Parathyroid adenoma (tissue), 2 donors: Measurements from ENCODE around the gene NFXL1.

ENCODE experiments used
- H2AFZ ChIP-seq: fragments of 300-600 bp; sonication (generic); one replicate; pipeline ENCODE4 v1.7.0; 2017; ENCODE audit warnings: antibody characterized with exemption, mild to moderate bottlenecking
- H3K27ac ChIP-seq: fragments of 300-600 bp; sonication (generic); one replicate; pipeline ENCODE4 v1.7.0; 2017
- H3K27me3 ChIP-seq: fragments of 300-600 bp; sonication (generic); one replicate; pipeline ENCODE4 v1.7.0; 2017; ENCODE audit warnings: low read length; ENCODE audit not compliant: control insufficient read depth, insufficient read depth
- H3K36me3 ChIP-seq: fragments of 300-600 bp; sonication (generic); one replicate; pipeline ENCODE4 v1.7.0; 2017; ENCODE audit warnings: low read length; ENCODE audit not compliant: control insufficient read depth, insufficient read depth
- H3K4me1 ChIP-seq: fragments of 300-600 bp; sonication (generic); one replicate; pipeline ENCODE4 v1.7.0; 2017; ENCODE audit warnings: control low read depth
- H3K4me2 ChIP-seq: fragments of 300-600 bp; sonication (generic); one replicate; pipeline ENCODE4 v1.7.0; 2017; ENCODE audit warnings: low read length
- H3K4me3 ChIP-seq: fragments of 300-600 bp; sonication (generic); one replicate; pipeline ENCODE4 v1.7.0; 2017; ENCODE audit warnings: low read depth, low read length
- H3K79me2 ChIP-seq: fragments of 300-600 bp; sonication (generic); one replicate; pipeline ENCODE4 v1.7.0; 2017; ENCODE audit warnings: control low read depth
- H3K9ac ChIP-seq: fragments of 300-600 bp; sonication (generic); one replicate; pipeline ENCODE4 v1.7.0; 2017; ENCODE audit warnings: mild to moderate bottlenecking
- H3K9me3 ChIP-seq: fragments of 300-600 bp; sonication (generic); one replicate; pipeline ENCODE4 v1.7.0; 2017; ENCODE audit warnings: low read length; ENCODE audit not compliant: control insufficient read depth
- TF ChIP-seq, protein P1 (sequence below): fragments of 300-600 bp; sonication (generic); IDR thresholded peaks from one replicate; pipeline ENCODE4 v1.7.0; 2017; ENCODE audit warnings: antibody characterized with exemption, mild to moderate bottlenecking
- donor health status: primary hyperparathyroidism.

NFXL1 gene

DNA sequence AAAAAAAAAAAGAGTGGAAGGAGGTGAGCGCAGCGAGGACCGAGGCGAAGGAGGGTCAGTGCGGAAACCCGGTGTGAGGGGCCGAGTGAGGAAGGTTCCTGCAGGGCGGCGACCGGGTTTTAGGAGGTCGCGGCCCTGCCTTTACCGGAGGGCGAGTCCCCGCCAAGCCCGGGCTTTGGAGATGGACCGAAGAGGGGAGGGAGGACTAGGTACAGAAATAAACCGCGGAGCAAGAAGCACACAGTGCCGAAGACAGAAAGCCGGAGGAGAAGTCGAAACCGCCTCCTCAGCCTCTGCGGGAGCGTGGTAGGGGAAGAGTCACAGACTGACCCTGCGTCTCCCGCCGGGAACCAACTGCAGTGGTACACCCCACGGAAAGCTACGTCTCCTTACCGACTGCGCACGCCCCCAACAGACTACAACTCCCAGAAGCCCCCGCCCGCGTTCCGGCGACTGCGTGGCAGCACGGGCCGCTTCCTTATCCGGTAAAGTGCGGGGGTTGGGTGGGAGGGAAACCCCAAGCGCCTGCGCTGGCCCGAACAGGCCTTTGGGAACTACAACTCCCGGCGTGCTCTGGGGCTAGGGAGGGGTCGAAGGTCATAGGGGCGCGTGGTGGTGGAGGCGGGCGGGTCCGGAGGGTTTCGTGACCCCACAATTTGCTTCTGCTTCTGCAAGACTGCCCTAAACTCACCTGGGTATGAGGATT lies at the start of gene NFXL1:
Gene NFXL1 (minus strand): TSS at position 364 of the 706 bp plus-strand sequence. CDS start 380 bp downstream, outside the sequence.
- Histone ChIP-seq H3K4me3 (peak within 1 kb of the TSS; percentile 93), H3K27me3 (no peaks in the 10 kb centered on the region), H3K79me2 (peaks cover 4% of the 10 kb centered on the region), H3K27ac (peak within 1 kb of the TSS; percentile 66), H3K9me3 (no peaks in the 10 kb centered on the region), H3K4me2 (peak within 1 kb of the TSS; percentile 99), H2AFZ (peak within 1 kb of the TSS; percentile 85), H3K36me3 (no peaks in the 10 kb centered on the region), H3K4me1 (peaks cover 3% of the 10 kb centered on the region), H3K9ac (peak within 1 kb of the TSS; percentile 28)
- TF ChIP-seq, protein P1, sequence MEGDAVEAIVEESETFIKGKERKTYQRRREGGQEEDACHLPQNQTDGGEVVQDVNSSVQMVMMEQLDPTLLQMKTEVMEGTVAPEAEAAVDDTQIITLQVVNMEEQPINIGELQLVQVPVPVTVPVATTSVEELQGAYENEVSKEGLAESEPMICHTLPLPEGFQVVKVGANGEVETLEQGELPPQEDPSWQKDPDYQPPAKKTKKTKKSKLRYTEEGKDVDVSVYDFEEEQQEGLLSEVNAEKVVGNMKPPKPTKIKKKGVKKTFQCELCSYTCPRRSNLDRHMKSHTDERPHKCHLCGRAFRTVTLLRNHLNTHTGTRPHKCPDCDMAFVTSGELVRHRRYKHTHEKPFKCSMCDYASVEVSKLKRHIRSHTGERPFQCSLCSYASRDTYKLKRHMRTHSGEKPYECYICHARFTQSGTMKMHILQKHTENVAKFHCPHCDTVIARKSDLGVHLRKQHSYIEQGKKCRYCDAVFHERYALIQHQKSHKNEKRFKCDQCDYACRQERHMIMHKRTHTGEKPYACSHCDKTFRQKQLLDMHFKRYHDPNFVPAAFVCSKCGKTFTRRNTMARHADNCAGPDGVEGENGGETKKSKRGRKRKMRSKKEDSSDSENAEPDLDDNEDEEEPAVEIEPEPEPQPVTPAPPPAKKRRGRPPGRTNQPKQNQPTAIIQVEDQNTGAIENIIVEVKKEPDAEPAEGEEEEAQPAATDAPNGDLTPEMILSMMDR: no peak

DNA sequence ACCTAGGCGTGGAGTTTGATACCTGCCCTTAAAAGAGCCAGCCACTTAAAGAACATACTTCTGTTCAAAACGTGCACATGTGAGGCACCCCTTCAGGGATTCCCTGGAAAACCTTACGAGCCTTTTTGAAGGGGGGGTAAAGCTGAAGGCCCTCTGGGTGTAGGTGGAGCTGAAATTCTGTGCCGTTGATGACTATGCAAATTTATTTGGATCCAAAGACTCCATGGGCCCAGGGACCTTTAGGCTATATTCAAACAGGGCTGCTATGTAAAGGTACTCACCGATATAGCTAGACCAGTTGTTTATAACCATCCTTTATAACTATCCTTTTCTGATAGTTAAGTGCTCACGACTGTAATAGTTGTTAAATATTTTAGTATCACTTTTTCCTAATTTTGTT lies 40.3 kb upstream of the NFXL1 start:
- no peak overlapping the region for H2AFZ ChIP-seq
- H3K9me3 ChIP-seq: no peaks in the 10 kb centered on the region
- no peak overlapping the region for H3K4me2 ChIP-seq
- TF ChIP-seq, protein P1: no peak
- H3K4me1 ChIP-seq: no peaks in the 10 kb centered on the region
- H3K27me3 ChIP-seq: no peaks in the 10 kb centered on the region
- no peaks in the 10 kb centered on the region for H3K79me2 ChIP-seq
- no peak overlapping the region for H3K27ac ChIP-seq
- H3K9ac ChIP-seq: no peak overlapping the region
- H3K36me3 ChIP-seq: no peaks in the 10 kb centered on the region
- no peak overlapping the region for H3K4me3 ChIP-seq

DNA sequence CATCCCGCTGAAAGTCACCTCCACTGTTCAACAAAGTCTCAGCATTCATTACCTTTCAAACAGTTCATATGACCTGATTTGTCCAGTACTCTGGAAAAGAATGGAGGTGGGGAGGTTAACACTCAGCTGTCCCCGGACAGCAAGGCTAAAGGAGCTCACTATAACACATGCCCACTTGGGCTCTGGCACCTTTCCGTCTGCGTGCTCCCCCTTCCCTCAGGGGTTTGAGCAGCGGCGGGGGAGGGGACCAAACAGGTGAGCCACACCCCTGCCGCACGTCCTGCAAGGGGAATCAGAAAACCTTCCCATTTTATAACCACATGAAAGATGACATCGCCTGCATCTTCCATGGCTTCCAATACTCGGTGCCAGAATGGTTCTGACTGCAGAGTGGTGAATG lies 39.9 kb upstream of the NFXL1 start:
- Histone ChIP-seq H3K4me2 (no peak overlapping the region), H3K4me1 (no peaks in the 10 kb centered on the region), H3K79me2 (no peaks in the 10 kb centered on the region), H3K36me3 (no peaks in the 10 kb centered on the region), H3K27ac (no peak overlapping the region), H3K9ac (no peak overlapping the region), H2AFZ (no peak overlapping the region), H3K4me3 (no peak overlapping the region), H3K27me3 (no peaks in the 10 kb centered on the region), H3K9me3 (no peaks in the 10 kb centered on the region)
- TF ChIP-seq, protein P1: no peak

DNA sequence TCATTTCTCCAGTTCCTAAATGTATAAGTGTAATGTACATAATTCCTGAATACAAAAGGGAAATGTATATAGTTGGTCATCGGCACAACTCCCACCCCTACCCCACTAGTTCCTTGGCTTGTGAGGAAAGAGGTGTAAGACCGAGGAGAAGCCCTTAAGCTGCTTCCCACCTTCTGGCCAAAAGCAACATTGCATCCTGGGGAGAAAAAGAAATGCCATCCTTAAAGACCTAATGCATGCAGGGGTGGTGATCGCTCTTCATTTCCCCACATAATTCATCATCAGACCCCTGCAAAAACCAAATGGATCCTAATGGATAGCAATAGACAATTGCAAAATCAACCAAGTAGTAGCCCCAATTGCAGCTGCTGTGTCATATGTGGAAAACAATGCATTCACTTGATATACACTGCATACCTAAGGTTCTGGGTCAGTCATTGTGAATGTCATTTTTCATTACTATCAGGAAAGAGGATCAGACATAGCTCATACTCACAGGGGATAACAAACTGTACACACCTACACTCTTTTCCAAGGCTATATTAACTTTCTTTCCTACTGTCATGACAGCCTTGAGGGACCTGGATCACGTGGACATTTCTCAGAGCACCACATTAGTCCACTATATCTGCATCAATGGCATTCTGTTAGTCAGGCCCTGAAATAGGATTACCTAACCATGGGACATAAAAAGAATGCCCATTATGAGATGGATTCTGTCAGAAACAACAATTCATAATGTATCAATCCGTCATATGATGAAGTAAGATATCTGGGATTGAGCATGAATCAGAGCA lies 31.7 kb upstream of the NFXL1 start:
- no peaks in the 10 kb centered on the region for H3K27me3 ChIP-seq
- no peaks in the 10 kb centered on the region for H3K36me3 ChIP-seq
- H3K9me3 ChIP-seq: no peaks in the 10 kb centered on the region
- H3K79me2 ChIP-seq: no peaks in the 10 kb centered on the region
- no peaks in the 10 kb centered on the region for H3K4me1 ChIP-seq
- no peak overlapping the region for H3K4me3 ChIP-seq
- no peak overlapping the region for H3K27ac ChIP-seq
- no peak overlapping the region for H3K9ac ChIP-seq
- H3K4me2 ChIP-seq: no peak overlapping the region
- no peak overlapping the region for H2AFZ ChIP-seq
- TF ChIP-seq, protein P1: no peak
